HG03571 (cell line): Measurements from ENCODE around the gene SPACA7.
"Not testable (repeated sequence)": the region's sequence is repeated elsewhere in the genome, so short reads cannot be mapped to it uniquely, and the experiment has no call there.

Experiments used
- ATAC-seq: cut with Tn5 transposase; IDR thresholded peaks from one replicate; pipeline ENCODE4 v1.9.1; 2021; ENCODE audit not compliant: unreplicated experiment

SPACA7 gene

DNA sequence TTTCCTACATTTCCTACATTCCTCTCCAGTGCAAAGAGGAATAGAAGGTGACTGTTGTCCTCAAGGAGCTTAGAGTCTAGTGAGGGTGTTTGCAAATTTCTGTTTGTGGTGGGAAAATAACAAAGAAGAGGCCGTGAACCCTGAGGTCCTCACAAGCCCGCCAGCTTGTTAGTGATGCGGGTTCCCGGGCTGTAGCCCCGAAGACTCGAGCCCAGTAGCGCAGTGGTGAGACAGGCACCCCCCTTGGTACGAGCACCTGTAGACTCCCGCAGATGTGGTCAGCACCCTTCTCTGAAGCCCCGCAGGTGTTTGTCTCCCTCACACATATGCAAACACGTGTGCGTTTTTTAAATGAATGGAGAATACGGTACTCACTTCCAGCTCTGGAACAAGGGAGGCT lies 26.5 kb upstream of the SPACA7 start:
- no peak for ATAC-seq

DNA sequence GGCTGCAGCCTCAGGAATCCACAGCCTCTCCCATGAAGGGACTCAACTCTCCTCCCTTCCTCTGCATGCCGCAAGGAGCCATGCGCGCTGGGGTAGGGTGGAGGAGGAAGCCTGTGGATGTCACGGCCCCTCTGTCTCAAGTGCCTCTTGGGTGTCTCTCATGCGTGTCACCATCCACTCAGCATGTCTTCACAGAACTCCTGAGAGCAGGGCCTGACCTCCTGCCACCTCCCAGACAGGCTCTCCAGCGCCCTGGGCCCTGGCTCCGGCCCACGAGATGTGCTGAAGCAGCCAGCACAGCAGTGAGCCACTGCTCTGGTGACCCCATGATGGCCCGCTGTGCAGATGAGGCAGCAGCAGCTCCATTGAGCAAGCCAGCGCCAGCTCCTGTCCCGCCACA lies 25.9 kb upstream of the SPACA7 start:
- no peak for ATAC-seq

DNA sequence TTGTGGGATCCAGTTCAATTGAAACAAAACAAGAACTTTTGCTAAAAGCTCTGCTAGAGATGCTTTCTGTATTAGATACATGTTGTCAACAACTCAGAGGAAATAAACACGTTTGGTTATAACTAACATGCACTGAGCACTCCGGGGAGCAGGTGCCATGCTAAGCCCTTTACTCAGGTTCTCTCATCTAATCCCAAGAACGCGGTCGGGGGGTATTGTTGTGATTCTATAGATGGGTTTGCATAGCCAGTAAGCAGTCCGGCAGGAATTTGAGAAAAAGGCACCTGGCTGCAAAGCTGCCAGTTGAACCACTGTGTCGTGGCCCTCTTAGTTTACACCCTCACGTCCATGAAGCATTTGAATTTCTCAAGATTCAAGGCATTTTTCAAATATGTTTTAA lies 24.3 kb upstream of the SPACA7 start:
- no peak for ATAC-seq

DNA sequence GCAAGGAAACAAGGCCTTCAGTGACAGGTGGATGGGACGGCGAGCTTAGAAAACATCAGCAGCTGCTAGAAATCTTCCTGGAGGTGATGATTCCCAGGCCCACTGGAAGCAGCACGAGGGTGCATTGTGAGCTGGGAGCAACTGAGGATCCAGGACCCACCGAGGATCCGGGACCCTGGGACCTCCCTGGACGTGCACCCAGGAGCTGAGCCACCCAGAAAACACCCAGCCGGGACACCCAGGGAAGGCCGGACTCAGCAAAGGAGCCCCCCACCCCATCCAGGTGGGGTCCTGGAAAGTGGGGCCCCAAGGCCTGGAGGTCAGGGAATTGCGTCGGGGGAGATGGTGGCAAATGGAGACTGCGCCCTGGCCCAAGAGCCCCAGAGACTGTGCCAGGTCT lies 22.3 kb upstream of the SPACA7 start:
- no peak for ATAC-seq

DNA sequence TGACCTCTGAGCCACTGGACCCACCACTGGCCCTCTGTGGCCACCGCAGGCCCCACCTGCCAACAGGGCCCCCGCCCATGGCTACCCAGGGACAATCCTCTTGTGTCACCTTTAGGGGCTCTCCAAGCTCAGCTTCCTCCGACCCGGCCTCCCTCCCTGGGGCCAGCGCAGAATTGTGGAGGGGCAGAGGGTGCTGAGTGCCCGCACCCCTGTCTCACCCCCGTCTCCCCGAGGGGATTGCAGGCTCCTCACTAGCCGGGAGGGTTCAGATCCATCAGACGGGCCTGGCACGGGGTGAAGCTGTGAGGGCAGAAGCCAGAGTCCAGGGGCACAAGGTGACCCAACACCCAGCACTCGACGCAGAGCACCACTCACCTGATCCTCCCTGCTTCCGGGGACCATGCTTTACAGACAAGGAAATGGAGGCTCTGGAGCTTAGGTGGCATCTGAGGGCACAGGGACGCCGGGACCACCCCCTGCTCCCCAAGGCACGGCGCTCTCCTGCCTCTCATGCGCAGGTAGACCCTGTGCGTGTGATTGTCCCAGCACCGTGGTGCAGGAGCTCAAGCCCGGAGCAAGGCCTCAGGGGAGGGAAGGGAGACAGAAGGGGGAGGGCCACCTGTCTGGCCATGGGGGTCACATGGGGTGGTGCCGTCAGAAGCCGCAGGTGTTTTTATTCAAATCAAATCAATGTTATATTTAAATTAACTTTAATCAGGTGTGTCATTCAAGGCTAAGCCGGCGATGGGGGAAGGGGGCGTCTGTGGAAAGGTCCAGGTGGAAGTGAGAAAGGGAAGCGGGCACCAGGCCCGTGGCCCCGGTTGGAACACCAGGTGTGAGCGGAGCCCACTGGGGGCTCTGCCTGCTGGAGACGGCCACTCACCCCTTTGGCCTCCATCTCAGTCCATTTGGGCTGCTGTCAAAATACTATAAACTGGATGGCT lies 21.6 kb upstream of the SPACA7 start:
- ATAC-seq: no peak

DNA sequence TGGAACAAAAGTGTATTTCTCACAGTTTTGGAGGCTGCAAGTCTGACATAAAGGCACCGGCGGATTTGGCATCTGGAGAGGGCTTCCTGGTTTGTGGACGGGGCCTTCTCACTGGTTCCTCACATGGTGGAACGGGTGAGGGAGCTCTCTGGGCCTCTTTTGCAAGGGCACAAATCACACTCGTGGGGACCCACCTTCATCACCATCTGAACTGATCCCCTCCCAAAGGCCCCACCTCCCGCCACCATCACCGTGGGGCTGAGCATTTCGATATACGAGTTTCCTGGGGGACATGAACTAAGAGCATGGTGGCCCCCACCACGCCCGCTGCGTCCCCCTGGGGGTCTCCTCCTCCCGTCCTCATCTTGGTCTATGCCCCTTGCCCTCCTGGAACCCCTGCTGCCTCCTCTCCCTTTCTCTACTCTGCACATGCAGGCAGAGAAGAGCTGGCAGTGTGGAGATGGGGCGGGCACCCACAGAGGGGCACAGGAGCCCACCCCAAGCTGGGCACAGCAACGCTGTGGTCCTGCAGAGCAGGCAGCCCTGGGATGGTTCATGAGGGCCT lies 20.8 kb upstream of the SPACA7 start:
- ATAC-seq: no peak

DNA sequence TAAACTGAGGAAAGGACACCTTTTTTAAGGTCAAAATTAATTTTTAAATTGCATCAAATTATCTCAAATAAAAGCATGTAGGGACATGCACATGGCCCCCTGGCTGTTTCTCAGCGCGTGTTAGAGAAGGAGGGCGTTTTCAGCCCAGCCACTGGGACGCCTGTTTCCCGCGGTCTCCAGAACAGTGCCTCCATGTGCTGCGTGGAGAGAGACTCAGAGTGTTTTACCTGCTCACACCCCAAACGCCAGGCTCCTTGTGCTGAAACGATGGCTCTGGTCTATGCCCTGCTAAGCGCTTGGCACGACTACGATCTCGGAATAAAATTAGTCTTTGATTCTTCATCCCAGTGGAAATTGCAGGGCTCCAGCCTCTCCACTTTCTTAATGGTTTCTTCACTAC lies 20.0 kb upstream of the SPACA7 start:
- ATAC-seq: no peak

DNA sequence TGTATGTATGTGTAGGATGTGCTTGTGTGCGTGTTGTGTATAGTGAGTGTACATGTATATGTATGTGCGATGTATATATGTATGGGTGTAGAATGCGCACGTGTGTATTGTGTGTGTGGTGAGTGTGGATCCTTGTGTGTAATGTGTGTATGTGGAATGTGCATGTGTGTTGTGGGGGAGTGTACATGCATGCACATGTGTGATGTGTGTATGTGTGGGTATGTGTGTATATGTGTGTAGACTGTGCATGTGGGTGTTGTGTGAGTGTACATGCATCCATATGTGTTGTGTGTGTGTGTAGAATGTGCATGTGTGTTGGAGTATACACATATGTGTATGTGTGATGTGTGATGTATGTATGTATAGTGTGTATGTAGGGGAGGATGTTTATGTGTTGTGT lies 18.0 kb upstream of the SPACA7 start:
- ATAC-seq: no peak

DNA sequence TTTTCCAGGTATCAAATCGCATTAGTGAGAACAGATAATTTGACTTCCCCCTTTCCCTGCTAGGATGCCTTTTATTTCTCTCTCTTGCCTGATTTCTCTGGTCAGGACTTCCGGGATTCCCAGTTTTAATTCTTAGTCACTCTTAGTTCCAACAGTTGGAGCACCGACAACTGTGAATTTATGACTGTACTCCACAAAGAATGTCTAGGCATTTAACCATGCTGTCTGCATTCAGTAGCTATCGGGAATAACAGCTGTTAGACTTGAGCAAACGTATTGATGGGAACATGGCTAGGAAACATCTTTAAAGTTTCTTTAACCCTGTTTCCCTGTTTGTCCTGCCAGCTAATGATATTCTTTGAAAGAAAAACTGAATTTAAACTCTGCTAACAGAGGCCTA lies 14.1 kb upstream of the SPACA7 start:
- ATAC-seq: no peak

DNA sequence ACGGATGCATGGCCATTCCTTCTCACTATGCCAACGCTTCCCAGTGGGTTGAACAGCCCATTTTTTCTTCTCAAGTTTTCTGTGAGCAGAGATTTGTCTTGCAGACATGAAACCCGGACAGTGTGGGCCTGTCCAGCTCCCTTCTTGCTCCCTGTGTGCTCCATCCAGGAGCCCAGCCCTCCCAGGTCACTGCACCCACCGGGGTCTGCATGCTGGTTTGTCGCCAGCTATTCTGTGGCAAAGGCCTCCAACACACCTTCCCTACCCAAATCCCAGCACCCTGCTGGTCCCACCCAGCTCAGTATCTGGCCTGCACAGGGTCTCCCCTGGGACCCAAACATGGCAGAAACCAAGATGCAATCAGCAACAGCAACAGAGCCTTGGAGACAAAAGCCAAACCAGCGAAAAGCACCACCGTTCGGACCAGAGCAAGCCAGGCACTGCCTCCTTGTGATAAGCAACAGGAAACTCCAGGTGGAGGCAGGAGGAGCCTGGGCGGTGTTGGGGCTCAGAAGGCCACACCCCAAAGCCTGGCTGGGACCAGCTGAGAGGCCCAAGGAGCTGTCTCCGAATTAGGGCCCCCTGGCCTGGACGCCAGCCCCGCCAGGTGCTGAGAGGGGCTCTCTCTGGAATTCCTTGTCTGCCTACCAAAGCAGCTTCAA lies 12.2 kb upstream of the SPACA7 start:
- ATAC-seq: no peak

DNA sequence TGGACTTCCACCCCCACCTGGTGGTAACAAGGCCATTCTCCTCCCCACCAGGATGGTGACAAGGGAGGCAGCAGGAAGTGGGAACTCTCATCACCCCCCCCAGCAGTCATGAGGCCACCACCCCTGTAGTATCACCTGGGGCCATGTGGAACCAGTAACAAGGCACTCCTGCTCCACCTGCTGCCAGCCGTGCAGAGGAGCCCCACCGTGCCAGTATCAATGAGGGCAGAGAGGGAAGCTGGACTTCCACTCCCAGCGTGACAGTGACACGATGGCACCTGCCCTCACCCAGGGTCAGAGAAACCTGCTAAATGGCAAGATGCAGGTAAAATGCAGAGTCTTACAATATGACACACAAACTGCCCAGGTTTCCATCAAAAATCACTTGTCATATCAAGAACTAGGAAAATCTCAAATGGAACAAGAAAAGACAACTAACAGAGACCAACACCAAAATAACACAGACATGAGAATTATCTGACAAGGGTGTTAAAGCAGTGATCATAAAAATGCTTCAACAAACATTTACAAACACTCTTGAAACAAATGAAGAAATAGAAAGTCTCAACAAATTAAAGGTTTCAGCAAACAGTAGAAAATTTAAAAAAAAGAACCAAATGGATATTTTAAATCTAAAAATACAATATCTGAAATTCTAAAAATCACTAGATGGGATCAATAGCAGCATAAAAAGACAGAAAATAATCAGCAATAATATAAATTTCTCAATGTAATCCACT lies 9.1 kb upstream of the SPACA7 start:
- no peak for ATAC-seq

DNA sequence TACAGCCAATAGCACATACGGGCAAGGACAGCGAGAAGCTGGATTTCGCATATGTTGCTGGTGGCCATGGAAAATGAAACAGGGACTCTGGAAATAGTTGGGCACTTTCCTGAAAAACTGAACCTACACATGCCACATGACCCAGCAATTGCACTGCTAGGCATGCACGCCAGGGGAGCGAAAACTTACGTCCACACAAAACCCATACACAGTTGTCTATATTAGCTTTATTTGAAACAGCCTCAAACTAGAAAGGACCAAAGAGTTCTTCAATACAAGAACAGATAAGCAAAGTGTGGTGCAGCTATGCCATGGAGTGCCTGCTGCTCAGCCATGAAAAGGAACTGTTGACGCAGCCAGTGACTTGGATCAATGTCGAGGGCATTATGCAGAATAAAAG lies 7.3 kb upstream of the SPACA7 start:
- ATAC-seq: no peak

DNA sequence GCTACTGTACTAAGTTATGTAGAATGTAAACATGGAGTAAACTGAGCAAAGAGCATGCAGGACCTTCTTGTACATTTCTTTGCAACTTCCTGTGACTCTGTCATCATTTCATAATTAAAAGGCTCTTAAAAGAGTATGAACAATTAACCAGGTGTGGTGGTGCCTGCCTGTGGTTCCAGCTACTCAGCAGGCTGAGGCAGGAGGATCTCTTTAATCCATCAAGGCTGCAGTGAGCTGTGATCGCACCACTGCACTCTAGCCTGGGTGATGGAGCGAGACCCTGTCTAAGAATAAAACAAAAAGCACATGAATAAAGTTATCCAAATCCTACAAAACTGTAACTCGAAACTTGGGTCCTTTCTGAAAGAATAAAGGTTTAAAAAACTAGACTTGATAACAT lies 5.8 kb upstream of the SPACA7 start:
- ATAC-seq: no peak

DNA sequence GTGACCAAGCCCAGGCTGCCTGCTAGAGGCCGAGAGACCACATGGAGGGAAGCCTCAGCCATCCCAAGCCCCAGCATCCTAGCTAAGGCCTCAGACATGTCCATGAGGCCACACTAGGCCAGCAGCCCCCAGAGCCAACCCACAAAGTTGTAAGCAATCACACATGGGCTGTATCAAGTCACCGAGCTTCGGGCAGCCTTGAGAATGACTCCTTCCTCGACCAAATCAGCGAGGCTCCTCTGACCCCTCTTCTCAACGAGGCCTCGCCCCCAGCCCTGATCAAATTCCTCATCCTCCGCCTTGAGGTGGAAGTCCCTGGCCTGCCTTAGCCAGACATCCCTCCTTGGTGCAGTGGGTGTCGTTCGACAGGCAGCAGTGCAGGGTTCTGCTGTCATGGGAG lies 1.9 kb upstream of the SPACA7 start:
- ATAC-seq: no peak

DNA sequence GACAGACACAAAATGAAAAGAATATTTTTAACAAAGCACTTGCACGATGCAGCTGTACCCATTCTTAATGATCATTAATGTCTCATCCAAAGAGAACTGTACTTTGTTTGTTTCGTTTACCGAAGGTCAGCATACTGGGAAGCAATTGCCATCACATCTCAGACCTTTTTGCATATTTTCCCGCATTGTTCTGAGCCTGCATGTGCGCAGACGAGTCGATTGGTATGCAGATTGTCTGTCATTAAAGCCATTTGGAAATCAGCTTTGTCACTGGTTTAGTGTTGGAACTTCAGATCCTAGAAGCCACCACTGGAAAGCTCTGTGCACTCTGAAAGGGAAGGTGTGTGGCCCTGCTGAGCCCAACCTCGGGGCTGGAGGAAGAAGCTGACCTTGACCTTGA lies 15.6 kb downstream of the SPACA7 start:
- no peak for ATAC-seq

DNA sequence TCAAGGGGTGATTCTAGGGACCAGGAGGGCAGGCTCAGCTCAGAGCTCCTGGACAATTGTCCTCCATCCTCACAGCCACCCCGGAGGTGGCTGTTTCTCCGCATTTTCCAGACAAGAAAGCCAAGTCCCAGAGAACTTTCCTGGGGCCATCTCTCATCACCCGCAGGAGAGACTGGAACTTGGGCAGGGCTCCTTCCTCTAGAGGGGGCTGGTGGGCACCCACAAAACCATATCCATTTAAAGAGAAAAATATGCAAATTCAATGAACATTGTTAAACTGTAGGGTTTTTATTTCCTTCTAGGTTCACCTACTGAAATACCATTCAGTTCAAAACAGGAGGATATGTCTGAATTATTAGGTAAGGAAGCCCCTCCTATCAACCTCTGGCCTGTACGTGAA lies 16.6 kb downstream of the SPACA7 start:
- ATAC-seq: no peak

DNA sequence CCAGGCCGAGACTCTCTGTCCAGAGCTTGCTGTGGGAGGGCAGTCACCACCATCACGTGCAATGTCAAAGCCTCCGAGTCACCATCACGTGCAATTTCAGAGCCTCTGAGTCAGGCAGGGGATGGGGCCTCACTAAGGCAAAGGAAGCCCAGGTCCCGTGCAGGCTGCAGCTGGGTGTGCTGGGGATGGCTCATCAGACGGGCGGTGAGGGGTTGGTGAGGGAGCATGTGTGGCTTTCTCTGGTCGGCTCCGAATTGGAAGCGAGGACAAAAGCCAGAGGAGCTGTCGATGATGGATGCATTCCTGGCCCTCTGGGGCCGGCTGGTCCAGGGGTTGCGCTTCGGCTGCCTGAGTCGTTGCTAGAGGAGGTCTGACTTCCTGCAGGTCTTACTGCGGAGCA lies 18.9 kb downstream of the SPACA7 start:
- not testable (repeated sequence) for ATAC-seq

DNA sequence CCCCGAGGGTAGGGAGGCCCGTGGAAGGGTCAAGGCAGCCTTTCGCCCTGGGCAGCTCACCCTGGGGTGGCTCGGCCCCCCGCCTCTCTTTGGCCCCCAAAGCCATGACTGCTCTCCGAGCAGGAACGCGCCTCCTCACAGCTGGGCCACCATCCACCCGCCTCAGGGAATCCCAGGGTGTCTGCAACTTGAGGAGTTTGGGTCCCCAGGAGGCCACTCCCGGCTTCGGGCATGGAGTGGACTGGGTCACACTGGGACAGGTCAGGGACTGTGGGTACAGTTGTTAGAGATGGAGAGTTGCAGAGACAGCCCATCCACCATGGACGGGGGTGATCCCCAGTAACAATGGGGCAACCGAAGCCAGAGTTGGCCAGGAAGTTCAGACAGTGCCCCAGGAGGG lies 19.8 kb downstream of the SPACA7 start:
- not testable (repeated sequence) for ATAC-seq

DNA sequence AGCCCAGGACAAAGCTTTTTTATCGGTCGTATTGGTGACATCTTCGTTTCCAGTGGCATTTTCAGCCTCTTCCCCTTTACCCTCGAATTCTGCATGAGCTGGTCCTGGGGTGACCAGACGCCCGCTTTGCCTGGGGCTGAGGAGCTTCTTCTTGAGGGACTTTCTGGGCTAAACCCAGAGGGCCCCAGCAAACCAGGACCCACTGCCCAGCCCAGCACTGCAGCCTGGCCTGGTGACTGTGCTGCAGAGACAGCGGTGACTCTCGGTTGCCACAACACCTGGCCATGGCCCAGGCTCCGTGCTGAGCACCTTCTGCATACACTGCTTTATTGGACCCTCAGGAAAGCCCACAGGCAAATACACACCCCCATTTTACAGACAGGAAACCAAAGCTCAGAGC lies 21.0 kb downstream of the SPACA7 start:
- ATAC-seq: no peak

DNA sequence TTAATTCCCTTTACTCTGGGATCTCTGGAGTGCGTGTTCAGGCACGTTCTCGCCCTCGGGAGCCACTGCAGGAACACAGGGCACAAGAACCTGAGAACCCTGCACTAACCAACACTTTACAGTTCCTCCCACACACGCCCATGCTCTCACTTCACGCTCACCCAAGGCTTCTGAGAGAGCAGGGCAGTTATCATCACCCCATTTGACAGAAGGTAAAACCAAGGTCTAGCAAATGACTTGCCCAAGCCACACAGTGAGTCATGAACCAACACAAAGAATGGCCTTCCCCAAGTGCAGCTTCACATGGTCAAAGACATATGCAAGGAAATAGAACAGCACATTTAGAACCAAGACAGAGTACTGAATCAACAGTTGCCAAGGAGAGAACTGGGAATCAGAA lies 22.2 kb downstream of the SPACA7 start:
- ATAC-seq: not testable (repeated sequence)

DNA sequence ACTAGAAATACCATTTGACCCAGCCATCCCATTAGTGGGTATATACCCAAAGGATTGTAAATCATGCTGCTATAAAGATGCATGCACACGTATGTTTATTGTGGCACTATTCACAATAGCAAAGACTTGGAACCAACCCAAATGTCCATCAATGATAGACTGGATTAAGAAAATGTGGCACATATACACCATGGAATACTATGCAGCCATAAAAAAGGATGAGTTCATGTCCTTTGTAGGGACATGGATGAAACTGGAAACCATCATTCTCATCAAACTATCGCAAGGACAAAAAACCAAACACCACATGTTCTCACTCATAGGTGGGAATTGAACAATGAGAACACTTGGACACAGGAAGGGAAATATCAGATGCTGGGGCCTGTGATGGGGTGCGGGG lies 33.7 kb downstream of the SPACA7 start:
- ATAC-seq: not testable (repeated sequence)
